ENCODE results near the gene B4GALT2.

The B4GALT2 gene

DNA sequence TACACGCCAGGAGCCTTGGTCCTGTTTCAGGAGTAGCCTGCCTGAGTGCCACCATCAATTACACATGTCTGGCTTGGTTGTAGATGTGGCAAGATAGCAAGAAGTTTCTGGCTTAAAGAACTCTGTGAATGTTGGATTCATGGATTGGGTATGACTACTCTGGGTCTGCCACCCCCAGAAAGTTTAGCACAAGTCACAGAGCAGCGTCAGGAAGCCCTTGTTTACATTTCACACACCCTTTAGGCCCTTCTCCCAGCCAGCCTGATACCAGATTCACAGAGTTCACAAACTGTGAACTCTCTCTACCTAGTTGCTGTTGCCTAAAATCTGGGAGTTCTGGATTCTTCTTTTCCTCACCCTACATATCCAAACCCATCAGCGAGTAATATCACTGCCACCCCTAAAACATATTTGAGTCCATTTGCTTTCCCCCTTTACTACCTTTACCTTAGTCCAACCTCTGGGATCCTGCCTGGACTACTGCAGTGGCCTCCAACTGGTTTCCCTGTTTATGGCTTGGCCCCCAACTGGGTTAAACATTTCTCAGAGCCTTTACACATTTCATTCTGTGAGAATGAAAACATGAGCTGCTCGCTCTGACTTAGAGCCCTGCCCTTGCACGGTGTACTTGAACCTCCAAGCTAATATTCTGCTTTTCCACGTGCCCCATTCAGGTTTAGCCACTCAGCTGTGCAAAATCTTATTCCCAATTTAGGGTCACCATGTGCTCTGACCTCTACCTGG, 8.3 kb downstream of the B4GALT2 start:
- no peak for DNase-seq

GRCh38 chr1:43990271-43991199, 11.5 kb downstream of the B4GALT2 start:
- DNase-seq = no peak

DNA sequence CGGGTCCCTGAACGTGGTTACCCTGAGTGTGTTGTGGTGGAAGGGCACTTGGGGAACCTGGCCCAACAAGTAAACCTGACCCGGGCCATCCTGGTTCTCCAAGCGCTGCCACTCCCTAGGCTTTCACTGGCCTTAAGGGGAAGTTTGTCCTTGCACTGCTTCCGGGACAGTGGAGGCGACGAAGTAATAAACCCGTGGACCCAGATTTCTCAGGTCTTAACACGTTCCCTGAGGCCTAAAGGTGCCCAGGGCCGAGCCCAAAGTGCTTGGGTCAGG, 12.1 kb downstream of the B4GALT2 start:
- no peak for DNase-seq

DNA sequence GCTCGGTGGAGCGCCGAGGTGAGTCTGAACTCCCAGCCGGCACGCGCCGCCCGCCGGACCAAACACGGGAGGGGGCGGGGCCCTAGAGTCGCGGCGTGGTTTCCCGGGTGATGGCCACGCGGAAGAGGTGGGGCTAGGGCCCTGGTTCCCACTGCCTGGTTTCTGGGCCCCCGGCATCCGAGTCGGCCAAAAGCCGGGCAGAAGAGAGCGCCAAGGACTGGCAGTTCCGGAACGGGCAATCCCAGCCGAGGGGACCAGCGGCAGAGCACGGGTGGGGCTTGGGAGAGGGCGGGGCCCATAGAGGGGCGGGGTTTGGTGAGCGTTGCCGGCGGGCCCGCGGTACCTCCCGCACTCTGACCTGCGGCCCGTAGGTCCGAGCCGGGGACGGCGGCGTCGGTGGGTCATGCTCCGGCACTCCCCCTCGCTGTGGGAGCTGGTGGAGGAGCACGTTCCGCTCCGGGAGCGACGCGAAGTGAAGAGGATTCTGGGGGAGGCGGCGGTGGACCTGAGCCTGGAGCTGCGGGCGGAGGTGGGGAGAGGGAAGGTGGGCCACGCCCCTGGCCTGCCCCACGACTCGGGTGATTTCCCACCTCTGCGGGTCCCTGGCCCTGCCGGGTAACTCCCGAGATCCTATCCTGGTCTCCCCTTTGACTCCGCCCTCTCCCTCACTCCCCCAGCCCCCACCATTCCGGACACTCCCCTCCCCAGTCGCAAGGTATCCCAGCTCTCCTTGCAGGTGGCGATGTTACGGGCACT, 12.6 kb downstream of the B4GALT2 start, which contains the start of gene CCDC24:
Gene CCDC24 (plus strand): TSS at position 124 of the 756 bp plus-strand sequence. CDS start 280 bp downstream, at position 404.
- peak in 1 of 2 experiments; percentile 13 for DNase-seq

DNA sequence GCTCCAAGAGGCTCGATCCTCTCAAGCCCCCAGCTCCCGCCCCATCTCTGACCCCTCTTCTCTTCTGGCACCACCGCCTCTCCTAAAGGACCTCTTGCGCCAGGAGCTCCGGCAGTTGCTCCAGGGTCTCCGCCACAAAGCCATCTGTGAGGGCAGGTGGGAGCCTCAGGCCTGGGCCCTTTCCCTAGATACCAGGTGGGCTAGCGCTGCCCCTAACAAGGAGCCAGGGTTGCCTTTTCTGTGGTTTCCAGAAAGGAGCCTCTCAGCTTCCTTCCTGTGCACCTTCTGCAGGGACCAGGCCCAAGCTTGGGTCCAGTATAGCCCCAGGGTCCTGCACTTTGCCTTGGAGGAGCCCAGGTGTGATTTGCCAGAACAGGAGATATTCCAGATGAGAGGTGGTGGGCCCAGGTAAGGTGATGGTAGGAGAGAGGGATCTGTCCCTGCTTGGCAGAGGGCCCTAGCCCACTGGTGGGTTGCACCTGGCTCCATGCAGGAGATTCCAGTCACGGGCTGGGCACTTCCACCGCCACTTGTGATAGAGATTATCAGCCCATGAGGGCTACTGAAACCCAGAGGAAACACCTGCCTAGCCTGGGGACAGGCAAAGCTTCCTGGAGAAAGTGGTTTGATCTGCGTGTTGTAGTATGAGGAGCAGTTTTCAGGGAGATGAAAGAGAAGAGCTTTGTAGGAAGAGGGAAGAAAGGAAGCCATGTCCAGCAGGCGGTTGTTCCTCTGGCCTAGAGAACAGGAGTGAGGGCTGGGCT, 13.4 kb downstream of the B4GALT2 start:
- DNase-seq = no peak

GRCh38 chr1:43993206-43993914, 14.3 kb downstream of the B4GALT2 start:
- no peak for DNase-seq

- DNase-seq = no peak
Measured at GRCh38 chr1:43994071-43994470, 15.1 kb downstream of the B4GALT2 start.

DNA sequence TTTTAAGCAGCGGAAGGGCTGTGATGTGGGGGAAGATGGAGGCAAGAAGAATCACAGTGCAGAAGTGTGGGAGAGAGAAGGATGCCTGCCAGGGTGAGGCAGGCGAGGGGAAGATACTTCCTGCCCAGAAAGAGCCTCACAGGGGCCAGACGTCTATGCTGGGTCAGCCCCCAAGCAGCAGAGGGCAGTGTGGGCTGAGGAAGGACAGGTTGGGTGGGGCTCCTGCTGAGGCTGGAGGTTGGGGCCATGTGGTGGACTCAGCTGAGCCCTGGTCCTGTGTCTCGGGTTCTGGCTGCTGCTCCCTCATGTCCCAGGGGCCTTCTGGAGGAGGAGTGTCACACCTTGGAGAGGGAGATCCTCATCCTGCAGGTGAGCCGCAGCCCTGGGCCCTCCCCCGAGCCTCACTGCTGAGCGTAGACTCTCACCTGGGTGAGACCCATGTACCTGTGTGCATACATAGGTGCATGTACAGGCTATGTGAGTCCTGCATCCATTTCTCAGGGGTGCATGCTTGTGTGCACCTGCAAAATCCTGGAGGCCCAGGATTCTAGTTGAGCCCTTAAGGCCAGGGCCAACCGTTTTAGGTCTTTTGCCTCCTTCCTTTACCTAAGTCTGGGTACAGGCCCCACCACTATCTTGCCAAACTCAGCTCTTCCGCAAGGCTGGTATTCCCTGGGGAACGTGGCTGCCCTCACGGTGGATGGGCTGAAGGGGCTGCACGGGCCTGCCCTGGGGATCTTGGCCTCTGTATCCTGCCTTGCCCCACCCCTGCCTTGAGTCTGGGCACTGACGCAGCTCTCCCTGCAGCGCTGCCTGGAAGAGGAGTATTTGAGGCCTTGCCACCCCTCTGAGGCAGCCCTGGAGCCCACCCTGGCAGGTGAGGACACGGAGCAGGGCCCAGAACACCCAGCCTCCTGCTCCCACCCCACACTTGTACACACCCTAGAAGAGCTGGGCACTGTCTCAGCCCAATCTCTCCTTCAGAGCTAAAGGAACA, 16.1 kb downstream of the B4GALT2 start:
- no peak for DNase-seq

- no peak for DNase-seq
Measured at GRCh38 chr1:43995984-43996732, 17.1 kb downstream of the B4GALT2 start.

GRCh38 chr1:43996733-43997115, 17.7 kb downstream of the B4GALT2 start:
- DNase-seq = no peak

DNA sequence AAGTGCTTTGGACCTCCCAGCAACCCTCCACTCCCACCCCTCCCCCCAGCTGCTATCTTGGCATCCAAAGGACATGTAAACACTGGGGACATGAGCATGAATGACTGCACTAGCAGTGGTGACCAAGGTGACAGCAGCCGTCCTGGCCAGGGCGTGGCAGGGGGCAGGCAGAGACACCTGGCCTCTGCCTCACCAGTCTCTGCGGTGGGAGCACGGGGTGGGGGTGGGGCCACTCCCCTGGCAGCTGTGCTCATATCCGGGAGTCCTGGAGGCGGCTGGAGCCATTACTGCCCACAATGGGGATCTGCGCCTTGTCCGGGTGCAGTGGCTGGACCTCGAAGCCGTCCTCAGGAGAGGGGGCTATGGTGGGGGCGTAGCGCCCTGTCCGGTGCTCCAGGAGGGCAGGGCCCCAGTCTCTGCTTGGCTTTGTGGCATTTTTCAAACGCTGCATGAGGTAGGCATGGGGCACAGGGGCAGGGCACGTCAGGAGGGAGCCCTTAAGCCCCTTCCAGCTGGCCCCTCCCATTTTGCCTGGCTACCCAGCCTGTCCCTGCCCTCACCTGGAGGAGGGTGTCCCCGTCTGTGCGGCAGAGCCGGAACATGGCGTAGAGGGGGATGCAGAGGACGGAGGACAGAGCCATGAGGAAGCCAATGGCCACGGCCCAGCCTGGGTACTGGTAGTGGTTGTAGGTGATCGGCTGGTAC, 18.4 kb downstream of the B4GALT2 start:
- no peak for DNase-seq

DNA sequence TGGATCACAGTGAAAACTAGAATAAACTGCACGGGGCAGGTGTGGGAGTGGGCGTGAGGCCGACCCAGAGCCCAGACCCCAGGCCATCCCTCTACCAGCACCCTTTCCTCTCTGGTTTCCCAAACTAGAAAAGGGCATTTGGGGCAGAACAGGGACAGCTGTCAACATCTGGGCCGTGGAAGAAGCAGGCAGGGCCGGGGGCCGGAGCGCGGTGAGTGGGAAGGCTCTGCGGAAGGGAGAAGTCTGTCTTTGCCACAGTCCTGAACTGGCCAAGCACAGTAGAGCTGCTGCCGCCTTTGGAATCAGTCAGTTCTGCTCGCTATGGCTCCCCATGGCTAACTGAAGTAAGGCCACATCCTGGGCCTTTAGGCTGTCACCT, 19.0 kb downstream of the B4GALT2 start:
- no peak for DNase-seq

GRCh38 chr1:43999455-43999854, 20.4 kb downstream of the B4GALT2 start:
- DNase-seq = no peak

GRCh38 chr1:44000122-44000665, 21.2 kb downstream of the B4GALT2 start:
- no peak for DNase-seq

GRCh38 chr1:44002165-44002564, 23.2 kb downstream of the B4GALT2 start:
- no peak for DNase-seq

DNA sequence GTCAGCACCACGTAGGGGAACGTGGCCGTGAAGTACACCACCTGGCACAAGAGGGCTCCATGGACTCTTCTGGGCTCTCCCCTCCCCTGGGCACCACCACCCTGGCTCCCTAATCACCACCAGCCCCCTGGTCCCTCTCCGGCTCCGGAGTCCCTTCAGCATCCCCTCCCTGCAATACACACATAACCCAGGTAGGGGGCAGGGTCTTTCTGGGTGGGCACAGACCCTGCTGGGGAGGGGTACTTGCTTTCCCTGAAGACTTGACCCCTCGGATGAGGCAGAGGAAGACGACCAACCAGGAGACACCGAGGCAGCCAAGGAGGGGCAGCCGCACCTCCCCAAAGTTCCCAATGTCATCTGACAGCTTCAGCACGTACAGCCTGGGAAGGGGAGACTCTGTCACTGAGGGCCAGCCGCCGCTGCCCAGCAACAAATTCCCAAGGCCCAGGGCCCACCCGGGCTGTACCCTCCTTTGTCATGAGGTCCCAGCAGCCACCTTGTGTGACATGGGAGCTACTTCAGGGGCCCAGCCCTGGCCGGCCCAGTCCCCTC, 23.7 kb downstream of the B4GALT2 start:
- DNase-seq = no peak

GRCh38 chr1:44008259-44008658, 29.2 kb downstream of the B4GALT2 start:
- no peak for DNase-seq

DNA sequence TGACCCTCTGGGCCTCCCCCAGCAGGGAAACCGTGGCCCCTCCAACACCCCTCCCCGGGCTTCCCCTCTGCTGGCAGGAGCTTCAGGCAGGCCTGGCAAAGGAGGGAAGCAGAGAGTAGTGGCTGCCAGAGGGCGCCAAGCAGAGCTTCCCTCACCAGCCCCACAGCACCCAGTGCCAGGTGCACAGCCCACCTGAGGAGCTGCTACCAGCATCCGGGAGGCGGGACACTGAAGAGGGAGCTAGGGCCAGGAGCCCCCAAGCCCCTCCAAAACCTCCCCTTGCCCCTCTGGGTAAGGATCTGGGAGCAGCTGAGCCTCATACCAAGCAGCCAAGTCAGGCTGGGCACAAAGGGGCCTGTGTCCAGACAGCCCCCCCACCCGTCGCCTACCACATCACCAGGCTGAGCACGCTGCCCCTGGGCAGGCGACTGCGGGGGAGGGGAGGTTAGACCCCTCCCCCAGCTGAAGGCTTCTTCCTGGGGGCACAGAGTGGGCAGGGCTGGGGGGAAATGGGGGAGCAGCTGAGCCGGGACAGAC, 32.0 kb downstream of the B4GALT2 start:
- no peak for DNase-seq
